Bronchial epithelial cell (primary cell): ENCODE data around the gene IFIT2. TPM values are rescaled to one million over a fixed set of nuclear protein-coding genes. Genes with fewer than 3 reads are reported as not detected.
A peak's percentile ranks its signal among the peaks of the same experiment; 100 is the strongest.
"Not testable (repeated sequence)": the region's sequence is repeated elsewhere in the genome, so short reads cannot be mapped to it uniquely, and the experiment has no call there.

Experiments used
- DNase-seq: peaks from one replicate; pipeline ENCODE4 v3.0.0-alpha.2; 2010; ENCODE audit warnings: low read depth
- FAIRE-seq: peaks from 2 replicates; lab custom pipeline; 2011; peaks lifted over from hg19 to GRCh38; lab: Jason Lieb, UNC
- H3K27me3 ChIP-seq: 2 replicates; pipeline ENCODE4 v1.5.1; 2011; ENCODE audit warnings: low read length; ENCODE audit not compliant: control insufficient read depth, insufficient read depth
- H3K36me3 ChIP-seq: 2 replicates; pipeline ENCODE4 v1.5.1; 2011; ENCODE audit warnings: low read length; ENCODE audit not compliant: control insufficient read depth, insufficient read depth
- H3K4me3 ChIP-seq: 2 replicates; pipeline ENCODE4 v1.5.1; 2011; ENCODE audit warnings: mild to moderate bottlenecking, low read depth, low read length, control low read depth
- CTCF ChIP-seq: IDR thresholded peaks from 2 replicates; pipeline ENCODE4 v1.5.1; 2011; ENCODE audit warnings: mild to moderate bottlenecking, moderate library complexity, low read length, control low read depth, inconsistent platforms; ENCODE audit not compliant: insufficient read depth, severe bottlenecking
- total RNA-seq: library from RNA; depleted of rRNA; stranded (reverse); fragments of >200 nt; gene quantifications from 2 replicates; pipeline ENCODE4 v1.2.1, GENCODE V29; 2014

Gene IFIT2
- total RNA-seq, 1 donor from 2014 or later, result 0.26 TPM

- FAIRE-seq (peak; percentile 7), DNase-seq (peak; percentile 56)
- H3K36me3 ChIP-seq, result no peaks in the 10 kb centered on the region
These were observed 20.0 kb upstream of the IFIT2 start for GRCh38 chr10:89281606-89282395.

GRCh38 chr10:89283025-89283935, 18.6 kb upstream of the IFIT2 start:
- TF ChIP-seq CTCF, result no peak
- Histone ChIP-seq H3K27me3 (no peaks in the 10 kb centered on the region), H3K36me3 (no peaks in the 10 kb centered on the region), H3K4me3 (no peak overlapping the region)
- DNase-seq (peak; percentile 30), FAIRE-seq (no peak)

More at GRCh38 chr10:89281606-89282395, 20.0 kb upstream of the IFIT2 start:
- Histone ChIP-seq H3K4me3 (no peak overlapping the region), H3K27me3 (no peaks in the 10 kb centered on the region)
- TF ChIP-seq CTCF, result no peak

GRCh38 chr10:89283936-89284475, 17.8 kb upstream of the IFIT2 start:
- no peak overlapping the region for H3K4me3 ChIP-seq
- FAIRE-seq, result no peak
- no peaks in the 10 kb centered on the region for H3K27me3 ChIP-seq
- DNase-seq, result peak; percentile 39
- no peak for TF ChIP-seq CTCF
- H3K36me3 ChIP-seq, result no peaks in the 10 kb centered on the region

GRCh38 chr10:89284711-89285110, 17.1 kb upstream of the IFIT2 start:
- not testable (repeated sequence) for DNase-seq, H3K36me3 ChIP-seq, H3K4me3 ChIP-seq, H3K27me3 ChIP-seq, FAIRE-seq

- FAIRE-seq, H3K27me3 ChIP-seq, H3K36me3 ChIP-seq, H3K4me3 ChIP-seq: not testable (repeated sequence)
- DNase-seq, result peak; percentile 16
These were observed 16.5 kb upstream of the IFIT2 start for GRCh38 chr10:89285303-89285702.

GRCh38 chr10:89294721-89295239, 7.1 kb upstream of the IFIT2 start:
- Histone ChIP-seq H3K36me3 (no peaks in the 10 kb centered on the region), H3K4me3 (no peak overlapping the region), H3K27me3 (no peaks in the 10 kb centered on the region)
- DNase-seq (no peak), FAIRE-seq (no peak)
- no peak for TF ChIP-seq CTCF
